NK-92 (cell line): ENCODE measurements around the gene HTR6.

Experiments used
- DNase-seq: peaks from one replicate; lab custom pipeline; 2025; ENCODE audit not compliant: unreplicated experiment; lab: John Stamatoyannopoulos, UW

The HTR6 gene

DNA sequence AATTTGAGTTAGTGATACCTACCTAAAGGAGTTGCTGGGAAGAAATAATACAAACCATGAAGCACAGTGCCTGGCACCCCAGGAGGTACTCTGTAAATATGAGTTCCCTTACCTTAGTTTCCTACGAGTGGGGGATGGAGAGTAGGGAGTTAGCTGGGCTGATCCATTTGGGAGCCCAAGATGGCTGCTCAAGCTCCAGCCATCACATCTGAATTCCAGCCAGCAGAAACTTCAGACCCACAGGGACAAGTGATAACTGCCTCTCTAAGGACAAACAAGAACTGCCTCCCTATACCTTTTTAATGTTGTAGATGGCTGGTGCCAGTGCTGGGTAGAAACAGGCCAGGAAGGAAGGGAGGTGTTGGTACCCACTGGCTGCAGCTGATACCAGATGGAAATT, 22.7 kb downstream of the HTR6 start:
- DNase-seq, result no peak

DNA sequence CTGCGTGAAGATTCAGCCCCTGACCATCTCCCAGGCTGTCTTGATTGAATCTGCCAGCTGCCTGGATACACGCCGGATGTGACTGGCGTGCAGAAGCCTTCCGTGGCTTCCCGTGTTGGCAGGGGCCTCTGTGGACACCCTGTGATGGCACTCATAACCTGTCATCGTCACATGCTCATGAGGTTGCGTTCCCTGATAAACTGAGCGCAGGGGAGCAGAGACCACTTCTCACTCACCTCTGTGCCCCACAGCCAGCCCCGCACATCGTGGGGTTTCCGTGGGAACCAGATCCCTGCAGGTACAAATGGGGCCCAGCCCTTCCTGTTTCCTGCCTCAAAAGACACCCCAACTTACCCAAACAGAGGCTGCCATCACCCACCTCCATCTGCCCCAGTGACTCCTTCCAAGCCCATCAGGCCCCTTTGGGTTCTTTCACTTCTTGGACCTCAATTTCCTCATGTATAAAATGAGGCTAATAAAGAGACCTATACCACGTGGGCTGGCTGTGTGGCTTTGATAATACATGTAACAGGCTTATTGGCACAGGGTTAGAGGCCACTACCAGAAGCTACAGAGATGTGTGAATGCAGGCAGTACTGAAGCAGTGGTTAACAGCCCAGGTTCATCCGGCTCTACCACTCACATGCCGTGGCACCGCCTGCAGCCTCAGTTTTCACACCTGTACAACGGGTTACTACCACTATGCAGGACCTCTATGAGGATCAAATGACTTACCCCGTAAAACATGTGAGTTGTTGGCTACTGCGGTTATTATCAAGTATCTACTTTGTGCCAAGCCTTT, 23.6 kb downstream of the HTR6 start:
- no peak for DNase-seq

DNA sequence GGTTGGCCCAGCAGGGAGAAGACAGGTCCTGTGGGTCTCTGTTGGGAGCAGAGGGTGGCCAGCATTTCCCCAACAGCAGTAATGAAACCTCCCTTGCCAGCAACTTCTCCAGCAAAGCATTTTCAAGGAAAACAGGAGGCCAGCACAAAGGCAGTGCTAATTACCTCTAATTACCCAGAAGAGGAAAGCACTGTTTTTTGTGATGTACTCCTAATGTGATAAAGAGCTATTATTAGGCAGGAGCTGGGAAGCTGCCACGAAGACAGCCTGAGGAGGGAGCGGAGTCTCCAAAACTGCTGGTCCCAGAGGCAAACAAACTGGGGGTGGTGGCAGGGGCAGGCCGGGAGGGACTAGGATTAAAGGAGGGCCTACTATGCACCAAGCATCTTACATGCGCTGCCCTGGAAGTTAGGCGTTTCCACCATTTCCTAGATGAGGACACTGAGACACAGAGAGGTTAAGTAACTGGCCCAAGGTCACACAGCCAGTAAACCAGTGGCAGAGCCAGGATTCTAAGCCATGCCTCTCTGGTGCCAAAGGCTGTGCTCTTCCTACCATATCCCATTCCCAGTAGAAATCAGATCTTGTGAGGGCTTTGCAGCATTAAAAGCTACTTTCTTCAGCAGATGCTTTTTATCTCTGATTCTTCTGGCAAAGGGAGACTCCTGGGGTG, 24.5 kb downstream of the HTR6 start:
- DNase-seq, result no peak

DNA sequence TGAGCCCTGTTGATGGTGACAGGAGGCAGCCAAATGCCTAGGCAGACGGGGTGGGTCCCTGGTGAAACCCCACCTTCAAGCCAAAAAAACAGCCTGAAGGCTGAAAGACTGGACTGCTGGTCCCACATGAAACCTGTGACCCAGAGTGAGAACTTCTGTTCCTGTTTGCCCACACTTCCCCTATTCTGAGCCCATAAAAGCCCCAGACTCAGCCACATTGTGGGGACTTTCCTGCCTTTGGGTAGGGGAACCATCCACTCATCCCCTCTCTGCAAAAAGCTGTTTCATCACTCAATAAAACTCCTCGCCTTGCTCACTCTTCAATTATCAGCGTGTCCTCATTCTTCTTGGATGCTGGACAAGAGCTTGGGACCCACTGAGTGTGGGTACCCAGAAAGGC, 25.2 kb downstream of the HTR6 start:
- DNase-seq, result no peak

DNA sequence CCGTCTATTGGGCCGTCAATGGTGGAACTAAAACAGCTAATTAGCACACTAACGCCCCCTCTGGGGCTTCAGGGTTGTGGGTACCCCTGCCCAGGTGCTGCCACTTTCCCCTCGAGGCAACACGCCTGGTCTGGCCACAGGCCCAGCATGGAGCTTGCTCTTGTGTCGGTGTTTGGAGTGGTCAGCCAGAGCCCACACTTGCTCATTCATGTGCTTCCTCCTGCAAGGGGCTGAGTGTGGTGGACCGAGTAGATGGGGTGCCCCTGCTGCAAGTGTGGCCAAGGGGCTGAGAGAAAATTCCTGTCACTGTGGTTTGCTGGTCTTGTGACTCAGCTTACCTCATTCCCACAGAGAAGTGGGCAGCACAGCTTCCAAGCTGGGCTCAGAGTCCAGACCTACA, 25.7 kb downstream of the HTR6 start:
- DNase-seq, result no peak

DNA sequence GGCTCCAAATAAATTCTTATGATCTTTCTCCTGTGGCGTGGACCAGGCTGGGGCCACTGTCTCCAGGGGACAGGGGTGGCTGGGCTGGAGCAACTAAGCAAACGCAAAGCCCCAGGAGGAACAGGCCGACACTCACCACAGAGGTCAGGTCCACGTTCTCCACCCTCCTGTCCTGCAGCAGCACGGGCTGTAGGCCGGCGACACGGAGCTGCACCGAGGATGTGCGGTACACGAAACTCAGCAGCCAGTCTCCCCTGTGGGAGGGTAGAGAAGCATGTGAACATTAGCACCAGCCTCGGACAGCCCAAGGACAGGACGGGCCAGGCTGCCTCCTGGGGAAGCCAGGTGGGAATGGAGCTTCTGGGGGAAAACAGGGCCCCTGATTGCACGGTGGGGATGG, 29.6 kb downstream of the HTR6 start:
- no peak for DNase-seq

DNA sequence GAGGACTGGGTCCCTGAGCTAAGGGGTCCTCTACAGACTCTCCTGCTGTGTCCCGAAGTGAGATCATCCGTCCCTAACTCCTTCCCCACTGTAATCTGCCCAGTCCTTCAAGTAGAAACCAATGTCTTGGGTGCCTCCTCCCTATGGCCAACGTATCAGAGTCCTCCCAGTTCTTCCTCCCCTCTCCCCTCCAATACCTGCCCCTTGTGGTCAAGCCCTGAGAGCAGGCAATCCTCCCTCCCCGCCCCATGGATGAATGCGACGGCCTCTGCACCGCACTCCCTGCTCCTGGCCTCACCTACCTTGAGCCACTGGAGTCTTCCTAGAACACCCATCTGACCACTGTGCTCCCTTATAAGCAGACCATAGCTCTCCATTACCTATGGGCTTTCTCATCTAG, 31.1 kb downstream of the HTR6 start:
- DNase-seq, result no peak

DNA sequence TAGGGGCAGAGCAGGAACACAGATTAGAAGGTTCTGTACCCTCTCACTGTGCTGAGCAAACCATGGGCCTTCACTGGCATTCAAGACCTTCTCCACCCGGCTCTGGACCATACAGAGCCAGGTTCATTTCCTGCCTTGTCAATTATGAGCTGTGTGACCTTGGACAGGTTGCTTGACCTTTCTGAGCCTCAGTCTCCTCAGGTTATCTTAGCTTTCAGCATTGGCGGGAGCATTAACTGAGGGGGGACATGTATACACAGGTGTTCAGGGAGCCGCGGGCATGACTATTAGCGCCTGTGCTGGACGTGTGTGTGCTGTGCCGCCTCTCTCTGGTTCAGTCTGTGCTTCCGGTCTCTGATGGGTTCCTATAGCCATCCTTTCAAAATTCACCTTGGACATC, 32.1 kb downstream of the HTR6 start:
- DNase-seq, result no peak

DNA sequence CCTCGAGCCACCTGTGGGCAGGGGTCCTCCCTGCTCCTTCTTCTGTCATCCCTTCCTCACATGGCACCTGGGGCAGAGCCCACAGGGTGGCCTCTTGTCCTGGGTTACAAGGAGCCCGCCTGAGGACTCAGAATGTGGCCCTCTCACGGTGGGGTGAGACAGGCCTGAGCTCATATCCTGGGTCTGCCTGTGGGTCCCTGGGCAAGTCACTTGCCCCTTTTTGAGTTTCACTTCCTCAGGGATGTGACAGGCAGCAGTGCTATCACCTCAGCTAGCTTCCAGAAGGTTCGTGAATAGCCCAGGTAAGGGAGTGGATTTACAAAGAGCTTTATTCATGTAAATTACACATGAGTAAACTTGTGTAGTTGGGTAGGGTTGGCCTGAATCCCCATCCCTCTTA, 33.5 kb downstream of the HTR6 start:
- DNase-seq, result no peak

DNA sequence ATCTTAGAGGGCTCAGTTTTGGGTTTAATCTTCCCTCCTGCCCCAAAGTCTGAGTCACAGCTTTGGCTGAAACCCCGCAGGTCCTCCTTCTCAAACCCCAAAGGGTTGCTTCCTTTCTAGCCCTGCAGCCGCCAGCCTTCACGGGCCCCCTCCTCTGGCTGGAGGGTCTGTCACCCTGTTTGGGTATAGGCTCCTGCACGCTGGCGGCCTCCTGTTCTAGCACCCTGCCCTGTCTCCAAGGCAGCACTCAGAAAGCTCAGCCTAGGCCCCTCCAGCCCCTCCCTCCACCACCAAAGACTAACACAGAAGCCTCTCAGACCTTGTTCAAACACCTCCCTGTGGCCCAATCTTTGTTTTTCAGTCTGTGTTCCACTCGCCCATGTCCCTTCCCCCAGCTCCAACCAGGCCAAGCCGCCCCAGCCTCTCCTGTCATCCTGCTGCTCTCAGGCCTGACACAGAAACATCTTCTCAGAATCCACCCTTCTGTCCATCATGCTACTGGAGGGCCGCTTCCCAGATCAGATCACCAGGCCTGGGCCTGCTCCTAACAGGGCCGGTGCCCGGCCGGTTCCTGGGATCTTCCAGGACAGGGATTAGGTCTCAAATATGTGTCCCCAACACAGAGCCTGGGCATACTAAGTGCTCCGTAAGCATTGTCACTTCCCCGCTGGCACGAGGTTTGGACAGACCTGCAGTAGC, 35.6 kb downstream of the HTR6 start:
- DNase-seq, result no peak

DNA sequence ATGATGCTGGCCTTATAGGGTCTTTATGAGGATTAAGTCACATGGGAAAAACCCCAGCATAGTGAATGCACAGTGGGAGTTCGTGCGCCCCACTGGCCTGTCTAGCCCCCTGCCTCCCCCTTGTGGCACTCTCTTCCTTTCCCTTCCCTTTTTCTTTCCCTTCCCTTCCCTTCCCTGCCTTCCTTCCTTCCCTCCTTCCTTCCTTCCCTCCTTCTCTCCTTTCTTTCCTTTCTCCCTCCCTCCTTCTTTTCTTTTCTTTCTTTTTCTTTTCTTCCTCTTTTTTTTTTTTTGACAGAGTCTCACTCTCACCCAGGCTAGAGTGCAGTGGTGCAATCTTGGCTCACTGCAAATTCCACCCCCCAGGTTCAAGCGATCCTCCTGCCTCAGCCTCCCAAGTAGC, 38.6 kb downstream of the HTR6 start:
- no peak for DNase-seq

DNA sequence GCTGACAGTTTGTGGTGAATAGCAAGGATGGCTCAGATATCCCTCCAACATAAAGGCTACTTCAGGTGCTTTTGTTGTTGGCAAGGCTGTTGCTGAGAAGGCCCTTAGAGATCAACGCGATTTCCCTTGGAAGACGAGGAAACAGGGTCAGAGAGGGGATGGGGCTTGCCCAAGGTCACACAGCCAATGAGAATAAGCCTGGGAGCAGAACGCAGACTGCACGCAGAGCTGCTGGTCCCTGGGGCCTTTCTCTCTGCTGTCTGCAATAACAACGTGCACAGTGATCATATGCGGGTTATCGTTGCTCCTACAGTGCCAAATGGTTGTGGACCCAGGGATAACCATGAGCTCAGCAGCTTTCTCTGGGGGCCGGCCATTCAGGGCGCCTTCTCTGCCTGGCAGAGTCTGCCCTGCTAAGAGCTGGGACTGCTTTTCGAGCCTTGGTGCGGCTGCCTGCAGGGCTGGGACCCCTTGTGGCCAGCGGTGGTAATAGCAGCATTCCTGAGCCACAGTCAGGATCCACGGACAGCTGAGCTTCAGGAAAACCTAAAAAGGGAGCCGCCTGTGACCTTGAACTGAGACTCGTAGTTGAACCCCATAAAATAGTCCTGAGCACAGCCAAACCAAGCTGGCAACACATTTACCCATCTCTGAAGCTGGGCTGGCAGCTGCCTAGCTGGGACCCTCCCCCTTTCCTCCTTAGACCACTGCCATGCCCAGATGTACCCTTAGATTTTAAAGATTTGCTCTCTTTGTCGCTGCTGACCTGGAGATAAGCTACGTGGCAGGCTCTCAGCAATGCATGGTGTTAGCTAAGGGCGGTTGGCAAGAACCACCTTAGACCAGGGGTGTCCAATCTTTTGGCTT, 39.8 kb downstream of the HTR6 start:
- DNase-seq, result no peak

DNA sequence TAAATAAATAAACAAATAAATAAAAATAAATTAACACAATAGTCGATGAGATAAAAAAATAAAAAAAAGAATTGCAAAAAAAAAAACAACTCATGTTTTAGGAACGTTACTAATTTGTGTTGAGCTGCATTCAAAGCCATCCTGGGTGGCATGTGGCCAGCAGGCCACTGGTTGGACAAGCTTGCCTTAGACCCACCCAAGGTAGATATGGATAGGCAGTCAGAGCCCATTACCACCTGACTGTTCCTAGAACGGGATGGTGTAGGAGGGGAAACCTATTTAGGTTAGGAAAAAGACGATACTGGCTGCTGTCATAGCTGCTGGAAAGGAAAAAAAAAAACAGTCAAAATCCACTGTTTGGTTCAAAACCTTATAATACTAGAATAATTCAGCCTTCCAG, 40.8 kb downstream of the HTR6 start:
- DNase-seq, result no peak

DNA sequence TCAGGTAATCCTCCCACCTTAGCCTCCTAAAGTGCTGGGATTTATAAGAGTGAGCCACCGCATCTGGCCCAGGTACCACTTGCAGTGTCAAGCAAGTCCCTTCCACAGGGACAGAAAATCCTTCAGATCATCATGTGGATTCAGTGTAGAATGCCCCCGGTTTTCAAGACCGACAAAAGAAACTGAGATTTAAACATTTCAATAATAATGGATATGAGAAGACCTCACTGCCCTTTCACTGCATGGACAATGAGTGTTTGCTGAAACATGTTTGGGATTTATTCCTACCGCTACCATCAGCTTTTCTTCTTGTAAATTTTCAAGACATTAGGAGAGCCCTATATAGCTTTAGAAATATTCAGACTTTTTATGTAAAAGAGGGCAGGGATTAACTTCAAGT, 41.5 kb downstream of the HTR6 start:
- DNase-seq, result no peak

DNA sequence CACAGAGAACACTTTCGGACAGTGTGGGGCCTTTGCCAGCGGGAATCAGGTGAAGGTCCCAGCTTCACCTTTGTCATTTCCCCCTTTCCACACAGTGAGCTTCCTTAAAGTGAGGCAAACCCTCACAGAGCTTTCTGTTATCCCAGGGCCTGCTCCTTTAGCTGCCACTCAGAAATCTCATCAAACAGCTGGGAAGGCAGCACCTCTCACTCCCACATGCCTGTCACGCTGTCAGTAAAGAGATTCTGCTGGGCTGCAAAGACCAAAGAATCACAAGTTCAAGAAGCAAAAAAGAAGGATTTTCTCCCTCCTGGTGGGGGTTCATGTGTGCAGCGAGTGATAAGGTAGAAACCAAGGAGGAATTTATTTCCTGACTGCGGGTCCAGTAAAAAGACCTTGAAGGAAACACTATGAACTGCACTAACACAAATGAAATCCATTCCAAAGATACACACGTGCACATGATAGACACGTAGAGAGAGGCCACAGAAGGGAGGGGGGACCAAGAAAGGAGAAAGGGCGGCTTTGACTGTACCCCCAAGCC, 44.0 kb downstream of the HTR6 start:
- no peak for DNase-seq

DNA sequence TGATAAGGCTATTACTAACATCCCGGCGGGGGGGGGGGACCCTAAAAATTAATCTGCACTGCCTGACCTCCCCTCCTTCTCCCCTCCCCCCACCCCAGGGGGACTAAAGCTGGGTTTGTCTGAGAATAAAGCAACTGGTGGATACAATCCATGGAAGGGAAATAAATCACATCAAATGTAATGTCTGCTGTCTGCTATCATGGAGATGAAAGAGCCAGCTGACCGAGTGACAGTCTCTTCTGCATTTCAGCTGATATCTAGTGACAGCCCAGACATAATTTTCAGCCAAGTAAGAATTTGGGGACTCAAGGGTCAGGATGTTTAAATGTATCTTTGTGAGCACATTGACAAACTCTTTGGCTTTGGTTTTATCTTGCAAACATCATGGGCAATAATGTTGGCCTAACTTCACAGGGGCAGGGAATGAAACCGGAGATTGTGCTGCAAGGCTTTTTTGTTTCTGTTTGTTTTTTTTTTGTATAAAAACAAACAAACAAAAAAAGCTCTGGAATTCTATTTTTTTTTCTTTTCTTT, 44.7 kb downstream of the HTR6 start:
- no peak for DNase-seq

DNA sequence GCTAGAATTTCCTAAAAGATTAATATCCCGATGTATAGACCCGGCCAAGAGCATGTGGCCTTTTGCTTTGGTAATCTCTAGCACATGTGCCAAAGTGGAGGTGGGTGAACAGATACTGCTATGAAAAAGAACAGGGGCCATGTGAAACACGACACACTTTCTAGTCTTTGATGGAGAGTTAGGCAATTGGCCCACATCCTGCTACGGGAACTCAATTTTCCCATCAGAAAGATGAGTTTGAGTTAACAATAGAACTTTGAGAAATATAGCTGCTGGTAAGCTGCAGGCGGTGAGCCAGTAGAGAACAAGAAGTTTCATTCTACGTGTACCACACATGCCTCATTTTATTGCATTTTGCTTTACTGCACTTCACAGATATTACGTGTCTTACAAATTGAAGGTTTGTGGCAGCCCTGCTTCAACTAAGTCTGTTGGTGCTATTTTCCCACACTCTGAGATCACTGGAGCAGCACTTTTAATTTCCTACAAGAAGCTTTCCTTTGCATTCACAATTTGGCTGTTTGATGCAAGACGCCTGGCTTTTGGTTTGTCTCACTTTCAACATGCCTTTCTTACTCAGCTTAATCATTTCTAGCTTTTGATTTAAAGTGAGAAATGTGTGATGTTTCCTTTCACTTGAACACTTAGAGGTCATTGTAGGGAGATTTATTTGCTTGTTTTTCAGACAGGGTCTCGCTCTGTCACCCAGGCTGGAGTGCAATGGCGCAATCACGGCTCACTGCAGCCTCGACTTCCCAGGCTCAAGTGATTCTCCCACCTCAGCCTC, 46.3 kb downstream of the HTR6 start:
- no peak for DNase-seq

DNA sequence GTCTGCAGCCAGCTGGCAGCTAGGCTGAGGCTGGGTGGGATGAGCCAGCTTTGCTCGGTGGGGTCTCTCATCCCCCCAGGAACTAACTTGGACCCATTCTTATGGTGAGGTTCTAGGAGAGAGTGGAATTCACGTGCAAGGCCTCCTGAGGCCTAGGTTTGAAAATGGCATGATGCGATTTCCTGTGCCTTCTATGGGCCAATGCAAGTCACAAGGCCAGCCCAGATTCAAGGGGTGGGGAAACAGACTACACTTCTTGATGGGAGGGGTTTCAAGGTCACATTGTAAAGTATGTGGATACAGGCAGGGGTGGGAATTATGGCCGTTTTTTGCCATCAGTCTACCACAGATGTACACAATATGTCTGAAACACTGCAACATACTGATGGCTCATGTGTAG, 48.3 kb downstream of the HTR6 start:
- no peak for DNase-seq

DNA sequence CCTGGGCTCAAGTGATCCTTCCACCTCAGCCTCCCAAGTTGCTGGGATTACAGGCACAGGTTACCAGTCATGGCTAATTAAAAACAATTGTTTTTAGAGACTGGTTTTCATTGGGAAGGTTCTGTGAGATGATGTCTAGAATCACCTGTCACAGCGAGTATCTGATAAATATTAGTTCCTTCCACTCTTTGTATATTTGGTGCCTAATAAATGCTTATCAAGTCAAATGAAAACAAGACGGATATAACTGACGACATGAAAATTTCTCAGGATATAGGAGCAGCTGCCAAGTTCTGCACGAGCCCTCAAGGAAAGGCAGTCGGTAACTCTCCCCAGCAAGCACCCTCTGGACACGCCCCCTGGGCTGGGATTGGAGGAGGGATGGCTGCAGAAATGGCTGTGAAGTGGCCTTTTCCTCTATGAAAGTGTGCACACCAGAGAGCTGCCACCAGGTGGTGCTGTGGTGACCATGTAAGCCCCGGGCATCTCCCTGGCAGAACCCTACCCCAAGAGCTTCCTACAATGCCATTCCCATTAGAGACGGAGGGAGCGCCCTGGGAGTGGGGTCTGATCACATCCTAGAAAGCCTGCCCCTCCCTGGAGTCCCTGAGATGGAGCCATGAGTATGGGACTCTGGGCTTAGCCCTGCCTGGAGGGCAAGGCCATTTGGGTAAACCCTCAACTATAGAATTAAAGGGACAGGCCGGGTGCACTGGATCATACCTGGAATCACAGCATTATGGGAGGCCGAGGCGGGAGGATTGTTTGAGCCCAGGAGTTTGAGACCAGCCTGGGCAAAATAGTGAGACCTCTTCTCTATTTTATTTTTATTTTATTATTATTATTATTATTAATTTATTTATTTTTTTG, 50.9 kb downstream of the HTR6 start:
- no peak for DNase-seq
